DND-41 (cell line): ENCODE results near the gene CTNNA1.
A peak's percentile ranks its signal among the peaks of the same experiment; 100 is the strongest.

Source experiments
- ATAC-seq: fragments of 200-7000 bp; cut with Tn5 transposase; 3 replicates; pipeline ENCODE4 v1.9.1; 2021; ENCODE audit warnings: low read depth; ENCODE audit not compliant: insufficient read depth
- DNase-seq: peaks from one replicate; pipeline ENCODE4 v3.0.0-alpha.2; 2020
- H2AFZ ChIP-seq: 2 replicates; pipeline ENCODE4 v1.6.0; 2012; ENCODE audit warnings: low read depth, low read length
- H3K27ac ChIP-seq: 2 replicates; pipeline ENCODE4 v1.5.1; 2012; ENCODE audit warnings: low read length, inconsistent platforms
- H3K27me3 ChIP-seq: fragments of 200-600 bp; sonication (generic); 2 replicates; pipeline ENCODE4 v1.6.0; 2012; ENCODE audit warnings: low read length, mild to moderate bottlenecking, inconsistent platforms; ENCODE audit not compliant: insufficient read depth, poor library complexity
- H3K36me3 ChIP-seq: 2 replicates; pipeline ENCODE4 v1.5.1; 2012; ENCODE audit warnings: low read length, inconsistent platforms; ENCODE audit not compliant: insufficient read depth
- H3K4me1 ChIP-seq: 2 replicates; pipeline ENCODE4 v1.5.1; 2012; ENCODE audit warnings: mild to moderate bottlenecking, low read length; ENCODE audit not compliant: insufficient read depth
- H3K4me2 ChIP-seq: 2 replicates; pipeline ENCODE4 v1.6.0; 2012; ENCODE audit warnings: mild to moderate bottlenecking, moderate library complexity, low read length, inconsistent platforms; ENCODE audit not compliant: insufficient read depth
- H3K4me3 ChIP-seq, 2 experiments: fragments of 200-600 bp in 1 of 2; shearing (Covaris generic) in 1 of 2; 2 replicates each; pipeline ENCODE4 v1.5.1; 2012 to 2016; ENCODE audit warnings: inconsistent platforms in 2 of 2, low read length in 2 of 2, mild to moderate bottlenecking in 2 of 2, low read depth in 1 of 2, moderate library complexity in 1 of 2
- H3K79me2 ChIP-seq: 2 replicates; pipeline ENCODE4 v1.6.0; 2012; ENCODE audit warnings: low read length, inconsistent platforms; ENCODE audit not compliant: insufficient read depth
- H3K9ac ChIP-seq: 2 replicates; pipeline ENCODE4 v1.6.0; 2012; ENCODE audit warnings: low read depth, mild to moderate bottlenecking, inconsistent platforms, low read length, moderate library complexity
- H3K9me3 ChIP-seq: 2 replicates; pipeline ENCODE4 v1.5.1; 2012; ENCODE audit warnings: low read length, moderate library complexity, mild to moderate bottlenecking, inconsistent platforms; ENCODE audit not compliant: insufficient read depth, severe bottlenecking
- H4K20me1 ChIP-seq: 2 replicates; pipeline ENCODE4 v1.6.0; 2012; ENCODE audit warnings: low read length; ENCODE audit not compliant: insufficient read depth
- CTCF ChIP-seq: IDR thresholded peaks from 2 replicates; pipeline ENCODE4 v1.5.1; 2012; ENCODE audit warnings: borderline replicate concordance, low read length, moderate library complexity, mild to moderate bottlenecking; ENCODE audit not compliant: poor library complexity, severe bottlenecking; ENCODE audit errors: extremely low read depth
- EZH2 ChIP-seq: IDR thresholded peaks from 3 replicates; pipeline ENCODE4 v1.6.1; 2012; ENCODE audit warnings: borderline replicate concordance, low read depth, mild to moderate bottlenecking, moderate library complexity, low read length, inconsistent platforms; ENCODE audit not compliant: severe bottlenecking

Gene CTNNA1

DNA sequence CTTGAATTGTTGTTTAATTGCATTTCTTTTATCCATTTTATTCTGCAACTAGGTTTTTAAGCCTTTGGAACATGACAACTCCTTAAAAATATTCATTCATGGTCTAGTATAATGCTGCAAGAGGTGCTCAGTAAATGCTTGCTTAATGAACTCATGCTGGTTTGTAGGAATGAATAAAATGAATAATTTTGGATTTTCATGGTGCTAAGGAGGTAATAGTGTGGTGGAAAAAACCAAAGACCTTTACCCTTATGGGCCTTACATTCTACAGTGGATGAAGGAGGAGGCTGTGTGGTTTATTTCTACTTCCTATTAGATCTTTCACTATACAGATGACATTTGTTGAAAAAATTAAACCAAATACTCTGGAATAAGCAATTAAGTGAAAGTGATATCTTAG is 78.5 kb downstream of the CTNNA1 start:
- Histone ChIP-seq H3K79me2 (no peaks in the 10 kb centered on the region), H3K4me3 (no peak overlapping the region), H3K36me3 (no peaks in the 10 kb centered on the region), H3K27me3 (no peaks in the 10 kb centered on the region), H2AFZ (no peak overlapping the region), H3K4me1 (peaks cover 20% of the 10 kb centered on the region), H3K27ac (no peak overlapping the region), H3K4me2 (no peak overlapping the region), H4K20me1 (no peaks in the 10 kb centered on the region), H3K9me3 (no peaks in the 10 kb centered on the region), H3K9ac (no peak overlapping the region)
- ATAC-seq (peak; percentile 53; the same call in 2 of the 3 replicates), DNase-seq (no peak)
- TF ChIP-seq EZH2 (no peak), CTCF (no peak)

GRCh38 chr5:138832218-138832617 is 79.0 kb downstream of the CTNNA1 start:
- Histone ChIP-seq H3K9ac (no peak overlapping the region), H3K9me3 (no peaks in the 10 kb centered on the region), H3K4me3 (no peak overlapping the region), H4K20me1 (no peaks in the 10 kb centered on the region), H2AFZ (no peak overlapping the region), H3K27me3 (no peaks in the 10 kb centered on the region), H3K4me2 (0 out of 2 replicates have a peak overlapping the region, but pooled peaks have one; percentile 4), H3K79me2 (no peaks in the 10 kb centered on the region), H3K36me3 (no peaks in the 10 kb centered on the region), H3K27ac (no peak overlapping the region), H3K4me1 (peaks cover 20% of the 10 kb centered on the region)
- peak; percentile 72; the same call in 2 of the 3 replicates for ATAC-seq
- DNase-seq = no peak
- TF ChIP-seq EZH2 (no peak), CTCF (no peak)

GRCh38 chr5:138833080-138833479 is 79.9 kb downstream of the CTNNA1 start:
- H3K27me3 ChIP-seq = no peaks in the 10 kb centered on the region
- peaks cover 20% of the 10 kb centered on the region for H3K4me1 ChIP-seq
- H4K20me1 ChIP-seq = no peaks in the 10 kb centered on the region
- H3K9ac ChIP-seq = no peak overlapping the region
- H3K9me3 ChIP-seq = no peaks in the 10 kb centered on the region
- H2AFZ ChIP-seq = no peak overlapping the region
- H3K36me3 ChIP-seq = no peaks in the 10 kb centered on the region
- H3K4me3 ChIP-seq = no peak overlapping the region
- TF ChIP-seq EZH2 = no peak
- TF ChIP-seq CTCF = no peak
- H3K27ac ChIP-seq = no peak overlapping the region
- DNase-seq (no peak), ATAC-seq (no peak)
- no peak overlapping the region for H3K4me2 ChIP-seq
- H3K79me2 ChIP-seq = no peaks in the 10 kb centered on the region
